GM19452 (cell line): ENCODE measurements around the gene ITGA8.
"Not testable (repeated sequence)": the region's sequence is repeated elsewhere in the genome, so short reads cannot be mapped to it uniquely, and the experiment has no call there.

Source experiments
- ATAC-seq: cut with Tn5 transposase; IDR thresholded peaks from one replicate; pipeline ENCODE4 v1.9.1; 2021; ENCODE audit not compliant: unreplicated experiment

Gene ITGA8

GRCh38 chr10:15719899-15720634 lies at the start of gene ITGA8:
Gene ITGA8, minus strand, starts transcription at chr10:15719922. Its CDS starts 151 bp downstream, at chr10:15719771.
- ATAC-seq: no peak

- ATAC-seq: no peak
Measured at GRCh38 chr10:15764892-15765454, 45.3 kb upstream of the ITGA8 start.

- no peak for ATAC-seq
Measured at GRCh38 chr10:15763006-15763405, 43.3 kb upstream of the ITGA8 start.

GRCh38 chr10:15762239-15762638 lies 42.5 kb upstream of the ITGA8 start:
- ATAC-seq: not testable (repeated sequence)

- not testable (repeated sequence) for ATAC-seq
Measured at GRCh38 chr10:15761224-15761623, 41.5 kb upstream of the ITGA8 start.

- no peak for ATAC-seq
Measured at GRCh38 chr10:15760681-15761080, 41.0 kb upstream of the ITGA8 start.

- no peak for ATAC-seq
Measured at GRCh38 chr10:15759265-15759664, 39.5 kb upstream of the ITGA8 start.

GRCh38 chr10:15758618-15759017 lies 38.9 kb upstream of the ITGA8 start:
- ATAC-seq: no peak

- ATAC-seq: no peak
Measured at GRCh38 chr10:15754937-15755336, 35.2 kb upstream of the ITGA8 start.

GRCh38 chr10:15751046-15751445 lies 31.3 kb upstream of the ITGA8 start:
- ATAC-seq: no peak

GRCh38 chr10:15748126-15748525 lies 28.4 kb upstream of the ITGA8 start:
- ATAC-seq: no peak

GRCh38 chr10:15747632-15748031 lies 27.9 kb upstream of the ITGA8 start:
- ATAC-seq: no peak

GRCh38 chr10:15745751-15746150 lies 26.0 kb upstream of the ITGA8 start:
- ATAC-seq: no peak

- ATAC-seq: peak; percentile 75
Measured at GRCh38 chr10:15744217-15744865, 24.6 kb upstream of the ITGA8 start.

GRCh38 chr10:15743443-15743842 lies 23.7 kb upstream of the ITGA8 start:
- no peak for ATAC-seq

- no peak for ATAC-seq
Measured at GRCh38 chr10:15742836-15743235, 23.1 kb upstream of the ITGA8 start.

GRCh38 chr10:15742102-15742501 lies 22.4 kb upstream of the ITGA8 start:
- no peak for ATAC-seq

GRCh38 chr10:15741581-15741980 lies 21.9 kb upstream of the ITGA8 start:
- ATAC-seq: no peak

- no peak for ATAC-seq
Measured at GRCh38 chr10:15740261-15740660, 20.5 kb upstream of the ITGA8 start.

- ATAC-seq: no peak
Measured at GRCh38 chr10:15739254-15739970, 19.7 kb upstream of the ITGA8 start.

GRCh38 chr10:15738270-15738925 lies 18.7 kb upstream of the ITGA8 start:
- ATAC-seq: no peak
